OCI-LY3 (cell line): ENCODE measurements around the gene MMP14.

Source experiments
- CTCF ChIP-seq: fragments of 200-600, 300-600 bp; sonication (generic); IDR thresholded peaks from 2 replicates; pipeline ENCODE4 v1.5.1; 2014; ENCODE audit warnings: antibody characterized with exemption, low read length, low read depth
- EZH2phosphoT487 ChIP-seq: fragments of 200-600 bp; shearing (Covaris generic); IDR thresholded peaks from 2 replicates; pipeline ENCODE4 v1.6.1; 2018; ENCODE audit warnings: antibody characterized with exemption, mixed run types, low read depth

- TF ChIP-seq EZH2phosphoT487: no peak
- no peak for TF ChIP-seq CTCF
Measured at GRCh38 chr14:22890416-22890815, 54.0 kb downstream of the MMP14 start.
